GM21528 (cell line): Measurements from ENCODE around the gene ASXL1.

Experiments used
- ATAC-seq: cut with Tn5 transposase; IDR thresholded peaks from one replicate; pipeline ENCODE4 v1.9.1; 2021; ENCODE audit warnings: mild to moderate bottlenecking, moderate library complexity; ENCODE audit not compliant: unreplicated experiment, low FRiP score

The ASXL1 gene

DNA sequence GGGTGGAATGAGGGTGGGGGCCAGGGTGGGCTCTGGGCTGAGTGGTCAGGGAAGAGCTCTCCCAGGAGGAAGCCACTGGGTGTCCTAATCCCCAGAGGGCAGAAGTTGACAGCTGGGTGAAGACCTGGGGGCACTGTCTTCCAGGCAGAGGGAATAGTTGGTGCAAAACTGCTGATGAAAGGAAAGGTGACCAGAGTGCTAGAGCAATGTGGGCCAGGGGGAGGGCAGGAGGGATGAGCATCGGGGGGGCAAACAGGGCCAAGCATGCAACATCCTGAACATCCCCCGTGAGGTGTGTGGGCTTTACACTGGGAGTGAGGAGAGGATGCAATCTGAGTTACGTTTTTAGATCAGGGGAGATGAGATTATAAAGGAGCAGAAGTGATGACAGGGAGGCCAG lies 129.2 kb downstream of the ASXL1 start:
- ATAC-seq: no peak

GRCh38 chr20:32488066-32488838 lies 130.1 kb downstream of the ASXL1 start:
- ATAC-seq: no peak
